A549 (cell line): Measurements from ENCODE around the gene SLC25A10. TPM values are rescaled to one million over a fixed set of nuclear protein-coding genes. Genes with fewer than 3 reads are reported as not detected.

ENCODE experiments used
- ATAC-seq, 2 experiments: fragments of 200-7000 bp in 1 of 2; fragments of >200 bp in 1 of 2; cut with Nextera tagmentation in 1 of 2; cut with Tn5 transposase in 1 of 2; 3 replicates each; pipeline versions ENCODE4 v1.8.0 to v1.9.1; 2018 to 2020; ENCODE audit warnings: mild to moderate bottlenecking in 1 of 2, moderate library complexity in 1 of 2
- CTCF ChIA-PET: fragments of 300-600 bp; sonication (Branson Sonifier 250); formaldehyde crosslinking; extraction: SDS; loops from one replicate; lab custom pipeline; 2021; ENCODE audit warnings: antibody characterized with exemption, inconsistent platforms; lab: Yijun Ruan, JAX
- POLR2A ChIA-PET: fragments of 350-600 bp; formaldehyde crosslinking; extraction: SDS; loops from one replicate; lab custom pipeline; 2021; ENCODE audit warnings: antibody characterized with exemption, inconsistent platforms; lab: Yijun Ruan, JAX
- DNase-seq, 2 experiments: peaks; one replicate each; pipeline versions ENCODE4 v3.0.0 to v3.0.0-alpha.2; 2011 to 2016; ENCODE audit warnings: low read depth in 1 of 2, low spot score in 1 of 2
- FAIRE-seq: peaks from 2 replicates; lab custom pipeline; 2011; peaks lifted over from hg19 to GRCh38; lab: Jason Lieb, UNC
- H3K27ac ChIP-seq, 2 experiments: fragments of >200 bp; sonication (Bioruptor Twin); formaldehyde crosslinking; 3 replicates each; pipeline ENCODE4 v1.5.1; 2016 to 2017
- H3K4me1 ChIP-seq: fragments of >200 bp; sonication (Bioruptor Twin); formaldehyde crosslinking; 3 replicates; pipeline ENCODE4 v1.6.1; 2016
- H3K4me2 ChIP-seq: fragments of >200 bp; sonication (Bioruptor Twin); formaldehyde crosslinking; 3 replicates; pipeline ENCODE4 v1.6.1; 2016
- H3K4me3 ChIP-seq: fragments of >200 bp; sonication (Bioruptor Twin); formaldehyde crosslinking; 3 replicates; pipeline ENCODE4 v1.5.1; 2016
- H3K9me3 ChIP-seq: fragments of >200 bp; sonication (Bioruptor Twin); formaldehyde crosslinking; 3 replicates; pipeline ENCODE4 v1.6.1; 2016
- CBX2 ChIP-seq: fragments of 200-600 bp; sonication (generic); IDR thresholded peaks from 2 replicates; pipeline ENCODE4 v1.6.1; 2016; ENCODE audit warnings: low read depth, mild to moderate bottlenecking, borderline replicate concordance
- CHD2 ChIP-seq: fragments of 150-350 bp; IDR thresholded peaks from 2 replicates; pipeline ENCODE4 v1.6.1; 2014; ENCODE audit warnings: low read length; ENCODE audit not compliant: partially characterized antibody
- CHD4 ChIP-seq: fragments of 200-600 bp; sonication (generic); IDR thresholded peaks from 2 replicates; pipeline ENCODE4 v1.6.1; 2016; ENCODE audit warnings: antibody characterized with exemption, mild to moderate bottlenecking, borderline replicate concordance
- E2F6 ChIP-seq: IDR thresholded peaks from 2 replicates; pipeline ENCODE4 v1.6.1; 2012; ENCODE audit warnings: low read depth, borderline replicate concordance
- EHF ChIP-seq: fragments of 250-450 bp; sonication (Bioruptor Pico); IDR thresholded peaks from 2 replicates; pipeline ENCODE4 v1.5.0; 2020; ENCODE audit warnings: mild to moderate bottlenecking
- EHMT2 ChIP-seq: fragments of 200-600 bp; sonication (generic); IDR thresholded peaks from 2 replicates; pipeline ENCODE4 v1.6.1; 2016; ENCODE audit warnings: antibody characterized with exemption, low read depth, mild to moderate bottlenecking, moderate library complexity
- EP300 ChIP-seq, 2 experiments: fragments of >200 bp; sonication (Bioruptor Twin); formaldehyde crosslinking; IDR thresholded peaks; 2 replicates in 1 of 2; 3 replicates in 1 of 2; pipeline ENCODE4 v1.6.1; 2016 to 2017
- FOSB ChIP-seq: fragments of 250-450 bp; sonication (Bioruptor Pico); IDR thresholded peaks from 2 replicates; pipeline ENCODE4 v1.5.0; 2020; ENCODE audit warnings: mild to moderate bottlenecking, moderate library complexity
- FOXS1 ChIP-seq: fragments of 250-450 bp; sonication (Bioruptor Pico); IDR thresholded peaks from 2 replicates; pipeline ENCODE4 v1.5.0; 2020; ENCODE audit warnings: mild to moderate bottlenecking, moderate library complexity
- HES2 ChIP-seq: fragments of >200 bp; sonication (Bioruptor Twin); formaldehyde crosslinking; IDR thresholded peaks from 2 replicates; pipeline ENCODE4 v1.6.1; 2016
- MAZ ChIP-seq: fragments of 150-350 bp; IDR thresholded peaks from 2 replicates; pipeline ENCODE4 v1.6.1; 2014; ENCODE audit warnings: antibody characterized with exemption, low read depth, low read length, borderline replicate concordance
- NFE2L2 ChIP-seq: fragments of 150-350 bp; conservative IDR thresholded peaks from 2 replicates; pipeline ENCODE4 v1.6.1; 2014; ENCODE audit warnings: low read length
- NR3C1 ChIP-seq: fragments of >200 bp; sonication (Bioruptor Twin); formaldehyde crosslinking; IDR thresholded peaks from 3 replicates; pipeline ENCODE4 v1.6.1; 2017
- POLR2A ChIP-seq: IDR thresholded peaks from 2 replicates; pipeline ENCODE4 v1.6.1; 2012; ENCODE audit warnings: mild to moderate bottlenecking, low read length
- RAD21 ChIP-seq, 2 experiments: fragments of >200 bp in 1 of 2; sonication (Bioruptor Twin) in 1 of 2; formaldehyde crosslinking in 1 of 2; IDR thresholded peaks in 1 of 2; conservative IDR thresholded peaks in 1 of 2; 2 replicates in 1 of 2; 3 replicates in 1 of 2; pipeline ENCODE4 v1.6.1; 2012 to 2018; ENCODE audit warnings: inconsistent platforms in 1 of 2
- ZFP36 ChIP-seq: fragments of 450-650 bp; IDR thresholded peaks from 2 replicates; pipeline ENCODE4 v1.6.1; 2014; ENCODE audit warnings: borderline replicate concordance; ENCODE audit not compliant: partially characterized antibody
- ZNF302 ChIP-seq: fragments of 250-450 bp; sonication (Bioruptor Pico); IDR thresholded peaks from 2 replicates; pipeline ENCODE4 v1.9.0; 2021; ENCODE audit warnings: inconsistent platforms, mild to moderate bottlenecking, moderate library complexity
- WGBS: methylation state at CpG from one replicate; pipeline ENCODE4 v1.1.6; 2017; ENCODE audit errors: missing lambda C conversion rate; 5-methylcytosine and 5-hydroxymethylcytosine counted together
- polyA plus RNA-seq, 4 experiments: library from polyadenylated mRNA; depleted of rRNA in 3 of 4; stranded (reverse); fragments of >200 nt; fragmentation: RNase III in 1 of 4; extraction: RNeasy Plus Mini Kit Qiagen cat#74134 plus additional on column Dnase treatment in 1 of 4; gene quantifications; 2 replicates in 3 of 4; 3 replicates in 1 of 4; pipeline ENCODE4 v1.2.3, GENCODE V29; 2011 to 2017
- TF ChIP-seq, protein P1 (sequence below): IDR thresholded peaks from 2 replicates; pipeline ENCODE4 v1.6.1; 2012
- TF ChIP-seq, protein P2 (sequence below): fragments of 200-600 bp; sonication (generic); IDR thresholded peaks from 2 replicates; pipeline ENCODE4 v1.6.1; 2016; ENCODE audit warnings: antibody characterized with exemption, mild to moderate bottlenecking, moderate library complexity
- TF ChIP-seq, protein P3 (sequence below): fragments of 150-350 bp; IDR thresholded peaks from 2 replicates; pipeline ENCODE4 v1.6.1; 2014; ENCODE audit warnings: low read depth, mild to moderate bottlenecking, low read length

Gene SLC25A10
- polyA plus RNA-seq, 2 of the 4 experiments (the other 2 are of a cell fraction): 20.0 to 47.0 TPM

DNA sequence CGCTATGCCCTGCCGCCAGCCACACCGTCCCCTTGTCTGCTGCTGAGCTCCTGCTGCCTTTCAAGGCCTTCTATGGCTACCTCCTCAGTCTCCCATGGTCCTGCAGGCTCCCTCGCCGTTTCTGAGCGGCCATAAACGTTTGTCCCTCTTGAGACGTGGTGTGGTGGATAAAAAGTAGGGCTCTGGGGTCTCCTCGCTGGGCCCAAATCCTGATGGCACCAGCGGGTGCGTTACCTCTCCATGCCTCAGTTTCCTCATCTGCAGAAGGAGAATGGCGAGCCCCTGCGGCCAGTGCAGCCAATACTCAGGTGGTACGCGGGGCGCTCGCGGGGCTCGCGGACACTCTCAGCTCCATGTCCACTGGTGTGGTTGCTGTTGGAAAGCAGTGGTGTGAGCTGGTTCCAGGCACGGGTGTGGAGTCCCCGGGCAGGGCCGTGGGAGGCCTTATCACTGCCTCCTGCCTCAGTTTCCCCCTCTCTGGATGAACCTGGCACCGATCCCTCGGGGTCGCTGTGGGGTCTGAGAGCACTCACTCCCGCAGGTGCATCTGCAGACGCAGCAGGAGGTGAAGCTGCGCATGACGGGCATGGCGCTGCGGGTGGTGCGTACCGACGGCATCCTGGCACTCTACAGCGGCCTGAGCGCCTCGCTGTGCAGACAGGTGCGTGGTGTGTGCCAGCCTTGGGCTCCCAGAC, 2.5 kb downstream of the SLC25A10 start (continued):
- TF ChIP-seq E2F6 (no peak), EHMT2 (no peak), EP300 (IDR thresholded peaks at IDR 0.05) (no peak), EHF (CRISPR knock-in tag) (no peak), FOXS1 (CRISPR knock-in tag) (no peak)
- TF ChIP-seq, protein P1, sequence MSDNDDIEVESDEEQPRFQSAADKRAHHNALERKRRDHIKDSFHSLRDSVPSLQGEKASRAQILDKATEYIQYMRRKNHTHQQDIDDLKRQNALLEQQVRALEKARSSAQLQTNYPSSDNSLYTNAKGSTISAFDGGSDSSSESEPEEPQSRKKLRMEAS: no peak
- TF ChIP-seq, all 56 proteins: peak for 0

- TF ChIP-seq HES2 (no peak), NR3C1 (no peak), ZNF302 (CRISPR knock-in tag) (no peak), POLR2A (no peak), CHD4 (no peak), NFE2L2 (no peak)
- TF ChIP-seq, protein P1: no peak
- TF ChIP-seq, protein P2, sequence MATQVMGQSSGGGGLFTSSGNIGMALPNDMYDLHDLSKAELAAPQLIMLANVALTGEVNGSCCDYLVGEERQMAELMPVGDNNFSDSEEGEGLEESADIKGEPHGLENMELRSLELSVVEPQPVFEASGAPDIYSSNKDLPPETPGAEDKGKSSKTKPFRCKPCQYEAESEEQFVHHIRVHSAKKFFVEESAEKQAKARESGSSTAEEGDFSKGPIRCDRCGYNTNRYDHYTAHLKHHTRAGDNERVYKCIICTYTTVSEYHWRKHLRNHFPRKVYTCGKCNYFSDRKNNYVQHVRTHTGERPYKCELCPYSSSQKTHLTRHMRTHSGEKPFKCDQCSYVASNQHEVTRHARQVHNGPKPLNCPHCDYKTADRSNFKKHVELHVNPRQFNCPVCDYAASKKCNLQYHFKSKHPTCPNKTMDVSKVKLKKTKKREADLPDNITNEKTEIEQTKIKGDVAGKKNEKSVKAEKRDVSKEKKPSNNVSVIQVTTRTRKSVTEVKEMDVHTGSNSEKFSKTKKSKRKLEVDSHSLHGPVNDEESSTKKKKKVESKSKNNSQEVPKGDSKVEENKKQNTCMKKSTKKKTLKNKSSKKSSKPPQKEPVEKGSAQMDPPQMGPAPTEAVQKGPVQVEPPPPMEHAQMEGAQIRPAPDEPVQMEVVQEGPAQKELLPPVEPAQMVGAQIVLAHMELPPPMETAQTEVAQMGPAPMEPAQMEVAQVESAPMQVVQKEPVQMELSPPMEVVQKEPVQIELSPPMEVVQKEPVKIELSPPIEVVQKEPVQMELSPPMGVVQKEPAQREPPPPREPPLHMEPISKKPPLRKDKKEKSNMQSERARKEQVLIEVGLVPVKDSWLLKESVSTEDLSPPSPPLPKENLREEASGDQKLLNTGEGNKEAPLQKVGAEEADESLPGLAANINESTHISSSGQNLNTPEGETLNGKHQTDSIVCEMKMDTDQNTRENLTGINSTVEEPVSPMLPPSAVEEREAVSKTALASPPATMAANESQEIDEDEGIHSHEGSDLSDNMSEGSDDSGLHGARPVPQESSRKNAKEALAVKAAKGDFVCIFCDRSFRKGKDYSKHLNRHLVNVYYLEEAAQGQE: no peak
- H3K4me1 ChIP-seq: peaks cover 20% of the 10 kb centered on the region
- WGBS: 91% methylated on average over 25 of the region's 32 CpGs
- no peak overlapping the region for H3K4me2 ChIP-seq
- no peak overlapping the region for H3K27ac ChIP-seq
- no peak for FAIRE-seq
- no peak for DNase-seq
- ATAC-seq: no peak
- POLR2A ChIA-PET: interaction anchor here (1.0 to 1.3 kb wide), 2 partner anchors 12 to 146 kb away, joined by 3 read pairs; partner anchors contain the start of genes MRPL12 and P4HB
- no peak overlapping the region for H3K4me3 ChIP-seq
- CTCF ChIA-PET: interaction anchor here (0.8 to 4.6 kb wide), 13 partner anchors 9 to 315 kb away, joined by 3 to 24 read pairs (median 4); partner anchors contain the start of genes MCRIP1 and MRPL12
- no peaks in the 10 kb centered on the region for H3K9me3 ChIP-seq
Measured at GRCh38 chr17:81715107-81715871, 3.2 kb downstream of the SLC25A10 start.

- FAIRE-seq (no peak), ATAC-seq (no peak), DNase-seq (no peak)
- no peaks in the 10 kb centered on the region for H3K9me3 ChIP-seq
- ChIA-PET CTCF (interaction anchor here (1.0 to 4.6 kb wide), 6 partner anchors 9 to 153 kb away, joined by 3 to 24 read pairs (median 4); no protein-coding TSS in a partner anchor), POLR2A (interaction anchor here (1.0 to 1.3 kb wide), 2 partner anchors 13 to 145 kb away, joined by 3 read pairs; partner anchors contain the start of genes MRPL12 and P4HB)
- no peak overlapping the region for H3K4me3 ChIP-seq
- H3K27ac ChIP-seq: no peak overlapping the region
- 88% methylated on average over 25 of the region's 43 CpGs for WGBS
- no peak for TF ChIP-seq E2F6
- TF ChIP-seq, protein P3, sequence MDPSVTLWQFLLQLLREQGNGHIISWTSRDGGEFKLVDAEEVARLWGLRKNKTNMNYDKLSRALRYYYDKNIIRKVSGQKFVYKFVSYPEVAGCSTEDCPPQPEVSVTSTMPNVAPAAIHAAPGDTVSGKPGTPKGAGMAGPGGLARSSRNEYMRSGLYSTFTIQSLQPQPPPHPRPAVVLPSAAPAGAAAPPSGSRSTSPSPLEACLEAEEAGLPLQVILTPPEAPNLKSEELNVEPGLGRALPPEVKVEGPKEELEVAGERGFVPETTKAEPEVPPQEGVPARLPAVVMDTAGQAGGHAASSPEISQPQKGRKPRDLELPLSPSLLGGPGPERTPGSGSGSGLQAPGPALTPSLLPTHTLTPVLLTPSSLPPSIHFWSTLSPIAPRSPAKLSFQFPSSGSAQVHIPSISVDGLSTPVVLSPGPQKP: no peak
- no peak for TF ChIP-seq FOXS1 (CRISPR knock-in tag)
- no peak for TF ChIP-seq RAD21 (conservative IDR thresholded peaks at IDR 0.05 in 1 of 2, IDR thresholded peaks at IDR 0.05 in 1 of 2)
- no peak for TF ChIP-seq ZFP36
- TF ChIP-seq MAZ: no peak
- TF ChIP-seq CBX2: no peak
- no peak for TF ChIP-seq POLR2A
- TF ChIP-seq CHD2: no peak
- no peak for TF ChIP-seq FOSB
- H3K4me1 ChIP-seq: peaks cover 18% of the 10 kb centered on the region
- H3K4me2 ChIP-seq: no peak overlapping the region
Measured at GRCh38 chr17:81715872-81716673, 4.0 kb downstream of the SLC25A10 start.
